GM12873 (cell line): ENCODE results near the gene ALDOB.

ENCODE experiments used
- TF ChIP-seq, protein P1 (sequence below): IDR thresholded peaks from 2 replicates; pipeline ENCODE4 v1.5.1; 2012; ENCODE audit warnings: low read depth, mild to moderate bottlenecking, moderate library complexity, low read length, control low read depth; ENCODE audit not compliant: insufficient read depth; ENCODE audit errors: missing control alignments

Gene ALDOB

DNA sequence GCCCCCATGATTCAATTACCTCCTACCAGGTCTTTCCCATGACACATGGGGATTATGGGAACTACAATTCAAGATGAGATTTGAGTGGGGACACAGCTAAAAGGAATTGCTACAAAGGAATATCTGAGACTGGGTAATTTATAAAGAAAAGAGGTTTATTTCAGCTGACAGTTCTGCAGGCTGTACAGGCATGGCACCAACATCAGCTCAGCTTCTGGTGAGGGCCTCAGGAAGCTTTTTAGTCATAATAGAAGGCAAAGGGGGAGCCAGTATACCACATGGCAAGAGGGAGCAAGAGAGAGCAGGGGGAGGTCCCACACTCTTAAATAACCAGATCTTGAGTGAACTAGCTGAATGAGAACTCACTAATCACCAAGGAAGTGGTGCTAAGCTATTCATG, 11.2 kb upstream of the ALDOB start:
- TF ChIP-seq, protein P1, sequence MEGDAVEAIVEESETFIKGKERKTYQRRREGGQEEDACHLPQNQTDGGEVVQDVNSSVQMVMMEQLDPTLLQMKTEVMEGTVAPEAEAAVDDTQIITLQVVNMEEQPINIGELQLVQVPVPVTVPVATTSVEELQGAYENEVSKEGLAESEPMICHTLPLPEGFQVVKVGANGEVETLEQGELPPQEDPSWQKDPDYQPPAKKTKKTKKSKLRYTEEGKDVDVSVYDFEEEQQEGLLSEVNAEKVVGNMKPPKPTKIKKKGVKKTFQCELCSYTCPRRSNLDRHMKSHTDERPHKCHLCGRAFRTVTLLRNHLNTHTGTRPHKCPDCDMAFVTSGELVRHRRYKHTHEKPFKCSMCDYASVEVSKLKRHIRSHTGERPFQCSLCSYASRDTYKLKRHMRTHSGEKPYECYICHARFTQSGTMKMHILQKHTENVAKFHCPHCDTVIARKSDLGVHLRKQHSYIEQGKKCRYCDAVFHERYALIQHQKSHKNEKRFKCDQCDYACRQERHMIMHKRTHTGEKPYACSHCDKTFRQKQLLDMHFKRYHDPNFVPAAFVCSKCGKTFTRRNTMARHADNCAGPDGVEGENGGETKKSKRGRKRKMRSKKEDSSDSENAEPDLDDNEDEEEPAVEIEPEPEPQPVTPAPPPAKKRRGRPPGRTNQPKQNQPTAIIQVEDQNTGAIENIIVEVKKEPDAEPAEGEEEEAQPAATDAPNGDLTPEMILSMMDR: no peak

DNA sequence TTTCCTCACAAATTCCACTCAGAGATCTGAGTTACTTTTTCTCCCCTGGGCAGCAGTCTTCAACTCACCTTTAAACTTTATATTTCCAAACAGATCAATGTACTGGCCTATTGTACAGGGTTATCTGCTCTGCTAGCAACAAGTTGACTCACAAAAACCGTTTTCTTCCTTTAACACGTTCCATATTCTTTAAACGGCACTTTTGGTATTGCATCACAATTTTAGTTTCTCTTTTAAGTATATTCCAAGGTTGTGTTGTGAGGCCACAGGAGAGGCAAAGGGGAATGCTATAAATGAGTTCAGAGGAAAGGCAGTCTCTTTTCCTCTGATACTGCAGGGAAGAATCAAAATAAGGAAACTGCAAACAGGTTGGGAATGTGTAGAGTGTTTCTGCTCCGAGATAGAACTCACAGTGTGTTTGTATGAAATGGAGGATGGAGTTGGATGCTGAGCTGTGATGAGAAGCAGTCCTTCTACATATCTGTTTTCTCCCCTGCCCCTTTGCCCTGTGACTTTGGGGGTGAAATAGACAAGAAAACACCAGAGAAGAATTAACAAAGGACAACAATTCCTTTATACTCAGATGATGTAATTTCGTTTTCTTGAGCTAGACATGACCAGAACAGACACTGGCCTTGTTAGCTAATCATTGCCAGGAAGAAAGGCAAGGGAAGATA, 9.9 kb upstream of the ALDOB start:
- TF ChIP-seq, protein P1: no peak

DNA sequence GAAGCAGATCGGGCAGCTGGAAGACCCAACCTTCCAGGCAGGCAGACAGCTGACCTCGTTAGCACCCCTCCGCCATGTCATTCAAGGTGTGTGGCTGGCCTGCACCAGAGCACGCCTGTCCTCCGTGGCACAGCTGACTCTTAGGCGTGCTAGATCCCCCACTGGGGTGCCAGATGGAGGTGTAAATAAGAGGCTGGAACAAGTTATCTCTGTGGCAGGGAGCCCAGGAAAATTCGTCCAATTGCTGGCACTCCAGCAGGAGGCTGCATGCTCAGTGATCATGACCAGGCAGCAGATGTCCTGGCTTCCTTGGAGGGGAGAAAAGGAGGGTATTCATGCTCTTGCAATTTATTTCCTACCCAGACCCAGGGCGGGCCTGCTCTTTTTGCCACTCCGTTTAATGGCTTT, 7.8 kb upstream of the ALDOB start:
- TF ChIP-seq, protein P1: no peak

DNA sequence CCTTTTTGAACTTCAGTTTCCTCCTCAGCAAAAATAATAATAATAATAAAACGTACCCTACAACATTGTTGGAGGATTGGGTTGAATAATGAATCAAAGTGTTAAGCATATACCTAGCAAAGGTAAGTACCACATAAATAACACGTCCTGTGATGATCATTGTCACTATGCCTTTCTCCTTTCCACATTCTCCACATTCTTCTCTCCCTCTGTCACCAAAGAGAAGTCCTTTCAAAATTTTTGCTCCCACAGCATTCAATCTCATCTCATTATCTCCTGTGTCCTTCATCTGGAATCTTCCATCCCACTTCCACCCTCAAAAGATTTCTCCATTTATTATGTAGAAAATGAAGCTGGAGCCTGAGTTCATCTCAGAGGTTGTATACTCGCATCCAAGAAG, 7.2 kb upstream of the ALDOB start:
- TF ChIP-seq, protein P1: no peak

DNA sequence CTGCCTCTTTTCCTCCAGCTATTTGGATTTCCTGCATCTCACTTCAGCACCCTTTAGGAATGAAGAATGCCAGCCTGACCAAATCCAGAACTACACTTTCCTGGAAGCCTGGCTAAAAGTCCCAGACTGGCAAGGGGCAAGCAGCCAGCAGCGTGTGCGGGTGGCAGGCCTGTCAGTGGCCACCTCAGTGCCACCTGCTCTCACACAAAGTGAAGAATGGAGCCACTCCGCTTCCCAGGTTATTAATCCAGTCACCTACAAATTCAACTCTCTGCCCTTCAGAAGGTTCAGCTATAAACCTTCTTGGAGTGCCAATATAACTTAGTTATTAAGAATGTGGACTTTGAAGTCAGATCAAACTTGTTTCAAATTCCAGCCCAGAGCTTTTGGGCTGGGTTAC, 6.7 kb upstream of the ALDOB start:
- TF ChIP-seq, protein P1: no peak

DNA sequence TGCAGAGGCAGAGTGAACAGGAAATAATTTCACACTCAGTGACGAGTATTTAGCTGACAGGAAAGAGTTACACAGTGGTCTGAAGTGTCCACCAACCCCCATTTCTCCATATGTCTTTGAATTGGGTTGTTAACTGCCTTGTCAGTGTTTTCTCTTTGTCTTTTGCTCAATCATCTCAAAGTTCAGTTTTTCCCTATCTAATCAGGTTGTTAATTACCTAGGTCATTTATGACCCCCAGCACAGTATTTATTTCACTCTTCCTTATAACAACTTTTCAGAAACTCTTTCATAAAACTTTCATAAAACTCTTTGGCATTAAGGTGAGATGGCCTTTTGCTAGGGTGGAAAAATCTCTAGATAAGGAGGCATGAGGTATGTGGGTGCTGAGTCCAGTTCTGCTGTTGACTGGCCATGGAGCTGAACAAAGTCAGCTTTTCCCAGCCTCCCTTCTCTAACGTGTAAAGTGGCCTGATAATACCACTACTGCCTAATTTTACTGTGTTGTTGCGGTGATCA, 5.2 kb upstream of the ALDOB start:
- TF ChIP-seq, protein P1: no peak

DNA sequence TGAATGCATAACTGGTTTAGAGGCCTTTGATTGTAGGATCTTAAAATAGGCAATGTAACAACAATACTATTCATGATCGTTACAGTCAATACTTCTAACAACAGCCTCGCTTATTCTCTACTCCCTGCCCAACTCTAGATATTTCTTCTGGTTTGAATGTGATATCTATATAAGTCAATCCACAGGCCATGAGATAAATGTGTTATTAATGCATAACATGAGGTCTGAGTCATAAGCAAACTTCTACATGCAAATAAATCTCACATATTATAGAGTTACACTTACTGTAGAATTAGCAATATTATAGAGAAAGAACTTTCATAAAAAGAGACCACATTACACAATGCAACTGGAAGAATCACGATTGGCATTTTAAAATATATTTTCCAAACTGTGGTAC, 2.9 kb upstream of the ALDOB start:
- TF ChIP-seq, protein P1: no peak
